ENCODE measurements around the gene TLX2.

Gene TLX2

DNA sequence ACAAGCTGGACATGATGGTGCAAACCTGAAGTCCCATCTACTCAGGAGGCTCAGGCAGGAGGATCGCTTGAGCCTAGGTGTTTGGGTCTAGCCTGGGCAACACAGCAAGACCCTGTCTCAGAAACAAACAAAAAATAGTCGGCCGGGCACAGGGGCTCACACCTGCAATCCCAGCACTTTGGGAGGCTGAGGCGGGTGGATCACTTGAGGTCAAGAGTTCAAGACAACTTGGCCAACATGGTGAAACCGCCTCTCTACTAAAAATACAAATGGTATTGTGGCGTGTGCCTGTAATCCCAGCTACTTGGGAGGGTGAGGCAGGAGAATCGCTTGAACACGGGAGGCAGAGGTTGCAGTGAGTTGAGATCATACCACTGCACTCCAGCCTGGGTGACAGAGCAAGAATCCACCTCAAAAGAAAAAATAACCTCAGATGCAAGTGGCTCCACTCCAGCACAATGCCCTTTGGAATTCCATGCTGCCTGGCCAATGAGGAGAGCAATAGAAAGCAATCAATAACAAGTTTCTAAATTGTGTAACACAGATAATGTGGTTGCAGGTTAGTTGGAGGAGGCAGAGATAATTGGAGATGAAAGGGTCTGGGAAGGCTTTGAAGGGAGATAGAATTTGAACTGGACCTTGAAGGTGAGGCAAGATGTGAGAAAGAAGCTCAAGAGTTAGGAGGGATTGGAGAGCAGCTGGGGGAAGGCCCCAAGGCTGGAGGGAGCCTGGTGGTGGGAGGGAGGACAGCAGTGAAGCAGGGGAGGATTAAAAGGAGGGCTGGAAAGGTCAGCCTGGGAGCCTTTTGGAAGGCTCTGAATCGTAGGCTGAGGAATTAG is 25.4 kb upstream of the TLX2 start:
- Mint-ChIP-seq H3K9me3 (no peaks in the 10 kb centered on the region), H3K4me1 (ENCODE audit: low read depth) (peaks cover 4% of the 10 kb centered on the region), H3K36me3 (ENCODE audit: low read depth) (peaks cover 30% of the 10 kb centered on the region), H3K4me3 (no peak overlapping the region), H3K27ac (peak overlapping the region; percentile 49), H3K27me3 (ENCODE audit: low read depth) (no peaks in the 10 kb centered on the region)

DNA sequence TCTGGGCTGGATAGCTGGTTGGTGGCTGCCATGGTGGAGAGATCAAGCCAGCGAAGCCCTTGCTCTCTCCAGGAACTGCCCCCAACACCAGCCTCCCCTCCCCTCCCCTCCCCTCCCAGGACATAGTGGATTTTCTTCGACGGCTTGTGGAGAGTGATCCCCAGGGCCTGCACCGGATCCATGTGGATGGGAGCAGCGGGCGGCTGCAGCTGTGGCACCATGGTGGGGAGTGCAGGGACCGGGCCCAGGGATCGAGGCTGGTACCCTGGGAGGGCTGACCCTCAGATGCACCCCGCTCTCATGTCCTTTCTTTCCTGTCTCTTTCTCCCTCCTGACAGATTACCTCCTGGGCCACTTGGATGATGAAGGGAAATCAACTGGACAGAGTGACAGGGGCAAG is 24.3 kb upstream of the TLX2 start:
- Mint-ChIP-seq H3K4me3 (no peak overlapping the region), H3K4me1 (ENCODE audit: low read depth) (peaks cover 5% of the 10 kb centered on the region), H3K9me3 (no peaks in the 10 kb centered on the region), H3K36me3 (ENCODE audit: low read depth) (peaks cover 36% of the 10 kb centered on the region), H3K27me3 (ENCODE audit: low read depth) (no peaks in the 10 kb centered on the region), H3K27ac (no peak overlapping the region)

DNA sequence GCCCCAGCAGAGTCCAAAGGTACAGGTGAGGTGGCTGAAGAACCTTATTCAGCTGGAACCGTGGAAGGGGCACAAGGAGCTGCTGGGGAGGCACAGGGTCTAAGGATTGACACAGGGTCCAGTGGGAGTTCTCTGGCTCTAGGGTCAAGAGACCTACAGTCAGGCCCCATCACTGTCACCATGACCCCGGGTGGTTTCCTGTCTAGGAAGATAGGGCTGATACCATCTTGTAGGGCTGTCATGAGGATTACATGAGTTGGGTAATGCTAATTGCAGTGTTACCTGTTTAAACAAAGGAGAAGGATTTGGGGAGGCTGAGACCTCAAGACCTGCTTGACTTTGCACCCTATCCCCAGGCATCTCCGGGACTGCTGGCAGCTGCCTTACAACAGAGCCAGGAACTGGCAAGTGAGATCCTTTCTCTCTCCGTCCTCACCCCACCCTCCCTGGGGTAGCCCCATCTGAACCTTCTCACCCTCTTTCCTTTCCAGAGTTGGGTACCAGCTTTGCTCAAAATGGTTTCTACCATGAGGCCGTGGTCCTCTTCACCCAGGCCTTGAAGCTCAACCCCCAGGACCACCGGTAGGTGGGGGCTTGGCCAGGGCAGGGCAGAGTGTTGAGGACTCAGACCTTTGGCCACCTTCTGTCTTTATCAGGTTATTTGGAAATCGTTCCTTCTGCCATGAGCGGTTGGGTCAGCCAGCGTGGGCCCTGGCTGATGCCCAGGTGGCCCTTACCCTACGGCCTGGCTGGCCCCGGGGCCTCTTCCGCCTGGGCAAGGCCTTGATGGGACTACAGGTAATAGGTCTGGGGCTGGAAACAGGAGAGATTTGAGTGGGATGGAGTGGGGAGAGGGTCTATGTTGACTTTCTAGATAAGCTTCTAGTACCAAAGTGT is 22.4 kb upstream of the TLX2 start:
- H3K9me3 Mint-ChIP-seq = no peaks in the 10 kb centered on the region
- peaks cover 39% of the 10 kb centered on the region for H3K36me3 Mint-ChIP-seq (ENCODE audit: low read depth)
- H3K27me3 Mint-ChIP-seq (ENCODE audit: low read depth) = no peaks in the 10 kb centered on the region
- no peak overlapping the region for H3K4me3 Mint-ChIP-seq
- H3K4me1 Mint-ChIP-seq (ENCODE audit: low read depth) = peaks cover 5% of the 10 kb centered on the region
- no peak overlapping the region for H3K27ac Mint-ChIP-seq

DNA sequence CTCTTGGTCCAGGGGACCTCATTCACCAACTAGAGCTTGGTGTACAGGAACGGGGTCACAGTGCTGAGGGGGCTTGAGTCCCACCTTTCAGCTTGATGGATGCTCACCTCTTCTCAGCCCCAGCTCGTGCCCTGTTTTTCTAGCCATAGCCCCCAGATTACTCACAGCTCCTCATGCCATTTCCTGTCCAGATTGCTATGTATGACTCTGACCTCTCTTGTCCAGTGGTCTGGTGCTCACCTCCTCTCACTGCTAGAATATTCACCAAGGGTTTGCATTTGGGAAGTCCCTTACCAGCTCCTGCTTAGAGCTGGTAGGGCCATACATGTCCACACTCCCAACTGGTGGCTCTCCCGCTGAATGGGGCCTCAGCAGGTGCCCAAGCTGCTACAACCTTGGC is 20.7 kb upstream of the TLX2 start:
- H3K27me3 Mint-ChIP-seq (ENCODE audit: low read depth) = peaks cover 11% of the 10 kb centered on the region
- H3K36me3 Mint-ChIP-seq (ENCODE audit: low read depth) = peaks cover 39% of the 10 kb centered on the region
- peaks cover 10% of the 10 kb centered on the region for H3K4me1 Mint-ChIP-seq (ENCODE audit: low read depth)
- H3K4me3 Mint-ChIP-seq = no peak overlapping the region
- no peaks in the 10 kb centered on the region for H3K9me3 Mint-ChIP-seq
- H3K27ac Mint-ChIP-seq = no peak overlapping the region

DNA sequence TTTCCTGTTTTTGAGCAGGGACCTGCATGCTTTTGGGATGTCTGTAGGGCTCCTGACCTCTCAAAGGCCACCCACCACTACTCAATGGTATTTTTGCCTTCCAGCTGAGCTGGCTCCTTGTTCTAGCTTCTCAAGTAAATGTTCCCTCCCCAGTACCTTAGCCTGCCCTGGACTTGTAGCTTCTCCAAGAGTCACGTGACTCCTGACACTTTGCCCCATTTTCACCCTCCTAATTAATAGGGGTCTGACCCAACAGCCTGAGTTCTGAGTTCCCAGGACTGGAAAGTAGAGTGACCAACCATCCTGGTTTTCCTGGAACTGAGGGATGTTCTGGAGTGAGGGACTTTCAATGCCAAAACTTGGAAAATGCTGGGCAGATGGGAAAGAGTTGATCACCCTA is 18.8 kb upstream of the TLX2 start:
- no peaks in the 10 kb centered on the region for H3K9me3 Mint-ChIP-seq
- H3K4me3 Mint-ChIP-seq = no peak overlapping the region
- no peak overlapping the region for H3K27ac Mint-ChIP-seq
- peaks cover 40% of the 10 kb centered on the region for H3K36me3 Mint-ChIP-seq (ENCODE audit: low read depth)
- peaks cover 27% of the 10 kb centered on the region for H3K27me3 Mint-ChIP-seq (ENCODE audit: low read depth)
- H3K4me1 Mint-ChIP-seq (ENCODE audit: low read depth) = peaks cover 15% of the 10 kb centered on the region

DNA sequence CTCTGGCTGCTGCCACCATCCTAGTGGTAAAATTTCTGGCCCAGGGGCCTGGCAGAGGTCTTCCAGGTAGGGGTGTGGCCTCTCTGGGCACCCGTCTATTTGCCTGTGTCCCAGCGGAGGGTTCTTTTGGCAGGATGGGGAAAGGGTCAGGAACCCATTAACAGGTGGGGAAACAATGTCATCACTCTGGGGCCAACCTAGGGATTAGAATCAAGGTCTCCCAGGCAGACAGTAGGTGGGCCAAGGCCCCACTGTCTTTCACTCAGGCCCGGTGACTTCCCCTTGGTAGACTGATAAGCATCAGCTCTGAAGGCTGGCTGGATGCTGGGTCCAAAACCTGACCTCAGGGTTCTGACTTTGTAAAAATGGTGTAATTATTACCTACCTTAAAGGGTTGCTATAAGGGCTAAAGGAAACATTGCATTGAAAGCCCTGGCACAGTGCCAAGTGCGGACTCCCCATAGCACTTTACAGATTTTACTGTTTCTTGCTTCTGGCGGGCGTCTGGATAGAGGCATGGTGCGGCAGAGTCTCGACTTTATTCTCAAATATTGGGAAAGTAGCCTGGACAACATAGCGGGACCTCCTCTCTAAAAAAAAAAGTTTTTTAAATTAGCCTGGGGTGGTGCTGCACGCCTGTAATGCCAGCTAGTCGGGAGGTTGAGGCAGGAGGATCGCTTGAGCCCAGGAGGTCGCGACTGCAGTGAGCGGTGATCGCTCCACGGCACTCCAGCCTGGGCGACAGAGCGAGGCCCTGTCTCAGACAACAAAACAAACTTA is 17.1 kb upstream of the TLX2 start:
- Mint-ChIP-seq H3K27ac (peak overlapping the region; percentile 26), H3K36me3 (ENCODE audit: low read depth) (peaks cover 30% of the 10 kb centered on the region), H3K27me3 (ENCODE audit: low read depth) (peaks cover 45% of the 10 kb centered on the region), H3K4me3 (peak overlapping the region; percentile 87), H3K9me3 (no peaks in the 10 kb centered on the region), H3K4me1 (ENCODE audit: low read depth) (peaks cover 13% of the 10 kb centered on the region)

DNA sequence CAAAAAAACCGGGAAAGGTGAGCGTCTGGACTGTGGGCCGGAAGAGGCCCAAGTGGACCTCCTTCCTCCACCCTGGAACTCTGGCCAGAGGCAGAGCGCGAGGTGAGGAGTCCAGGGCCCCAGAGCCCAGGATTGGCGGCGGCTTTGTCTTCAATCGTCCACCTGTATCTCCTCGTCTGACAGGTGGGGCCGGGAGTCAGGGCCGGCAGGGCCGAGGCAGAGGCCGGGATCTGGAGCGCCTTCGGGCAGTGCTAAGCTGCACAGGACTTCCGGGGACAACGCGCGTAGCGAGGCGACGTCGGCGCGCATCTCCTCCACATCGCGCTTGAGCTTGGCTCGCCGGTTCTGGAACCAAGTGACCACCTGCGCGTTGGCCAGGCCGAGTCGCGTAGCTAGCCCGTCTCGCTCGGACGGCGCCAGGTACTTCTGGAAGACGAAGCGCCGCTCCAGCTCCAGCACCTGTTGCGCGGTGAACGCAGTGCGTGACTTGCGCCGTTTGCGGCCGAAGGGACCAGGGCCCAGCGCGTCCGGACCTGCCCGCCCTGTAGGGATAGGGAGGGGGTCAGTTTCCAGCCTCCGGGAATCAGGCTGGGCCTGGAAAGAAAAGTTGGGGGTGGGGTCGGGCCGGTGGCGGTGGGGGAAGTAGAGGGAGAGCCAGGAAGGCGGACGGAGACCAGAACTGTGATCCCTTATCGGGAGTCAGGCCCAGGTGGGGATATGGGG is 16.3 kb upstream of the TLX2 start:
- Mint-ChIP-seq H3K36me3 (ENCODE audit: low read depth) (peaks cover 27% of the 10 kb centered on the region), H3K27me3 (ENCODE audit: low read depth) (peaks cover 52% of the 10 kb centered on the region), H3K27ac (peak overlapping the region; percentile 79), H3K4me1 (ENCODE audit: low read depth) (peaks cover 19% of the 10 kb centered on the region), H3K9me3 (no peaks in the 10 kb centered on the region), H3K4me3 (peak overlapping the region; percentile 87)

DNA sequence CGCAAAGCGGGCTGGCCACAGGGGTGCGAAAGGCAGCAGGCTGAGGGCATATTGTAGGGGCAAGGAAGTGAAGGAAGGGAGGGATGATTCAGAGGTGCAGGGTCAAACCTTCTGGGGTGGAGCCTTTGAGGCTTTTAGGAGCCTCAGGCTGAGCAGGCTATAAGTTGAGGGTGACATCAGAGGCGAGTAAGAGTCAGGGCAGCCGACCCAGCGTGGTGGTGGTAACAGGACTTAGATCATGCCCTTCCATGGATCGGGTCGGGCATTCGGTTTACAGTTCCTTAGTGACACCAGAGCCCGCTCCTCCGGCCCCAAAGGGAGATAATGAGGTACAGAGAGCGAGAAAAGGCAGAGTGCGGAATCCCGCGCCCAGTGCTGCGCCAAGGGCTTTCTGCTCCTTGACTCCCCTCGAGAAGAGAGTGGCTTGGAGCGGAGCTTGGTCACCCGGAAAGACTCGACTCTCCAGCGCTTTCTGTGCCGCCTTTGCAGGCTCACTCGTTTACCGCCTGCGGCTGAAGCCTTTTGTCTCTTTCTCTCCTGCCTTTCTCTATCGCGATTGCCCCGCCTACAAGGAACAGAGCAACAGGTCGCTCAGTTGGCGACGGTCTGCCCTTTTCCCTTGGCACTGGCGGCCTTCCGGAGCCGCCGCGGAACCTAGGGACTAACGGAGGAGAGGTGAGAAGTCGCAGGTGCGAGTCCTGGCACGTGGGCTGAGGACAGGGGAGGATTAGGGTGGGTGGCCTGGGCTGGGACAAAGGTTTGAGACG is 15.6 kb upstream of the TLX2 start:
- Mint-ChIP-seq H3K27ac (peak overlapping the region; percentile 80), H3K9me3 (no peaks in the 10 kb centered on the region), H3K27me3 (ENCODE audit: low read depth) (peaks cover 58% of the 10 kb centered on the region), H3K4me3 (peak overlapping the region; percentile 87), H3K36me3 (ENCODE audit: low read depth) (peaks cover 20% of the 10 kb centered on the region), H3K4me1 (ENCODE audit: low read depth) (peaks cover 19% of the 10 kb centered on the region)

DNA sequence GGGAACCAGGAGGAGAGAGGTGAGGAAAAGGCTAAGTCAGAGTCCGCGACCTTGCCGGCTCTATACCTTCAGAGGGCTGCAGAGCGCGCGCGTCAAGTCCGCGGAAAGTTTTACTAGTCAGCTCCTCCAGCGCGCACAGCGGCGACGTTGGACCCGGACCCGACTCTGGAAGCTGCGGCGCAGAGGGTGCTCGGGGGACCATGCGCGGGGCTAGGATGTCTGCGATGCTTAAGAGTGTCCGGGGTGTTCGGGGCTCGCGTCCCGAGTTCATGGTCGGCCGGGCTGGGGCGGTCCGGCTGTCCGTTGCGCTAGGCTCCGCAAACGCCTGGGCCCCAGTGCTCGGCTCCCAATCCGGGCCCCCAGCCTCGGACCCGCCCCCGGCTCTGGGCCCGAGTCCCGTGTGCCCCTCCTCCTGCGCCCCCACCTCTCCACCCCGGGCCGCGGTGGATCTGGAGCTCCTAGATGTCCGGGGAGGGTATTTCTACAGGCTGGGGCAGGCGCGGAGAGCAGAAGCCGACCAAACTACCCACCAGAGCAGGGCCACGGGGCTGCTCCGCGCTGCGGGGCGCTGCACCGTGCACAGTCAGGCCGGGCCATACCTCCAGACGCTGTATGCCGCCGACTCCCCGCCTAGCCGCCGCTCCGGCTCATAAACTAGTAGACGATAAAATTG is 14.8 kb upstream of the TLX2 start, which contains the start of gene LBX2:
LBX2 (minus strand) TSS at position 337 of the 673 bp plus-strand sequence; CDS start at position 271, 66 bp downstream.
- peak within 1 kb of the TSS; percentile 80 for H3K27ac Mint-ChIP-seq
- peak within 1 kb of the TSS; percentile 87 for H3K4me3 Mint-ChIP-seq
- peaks cover 15% of the 10 kb centered on the region for H3K36me3 Mint-ChIP-seq (ENCODE audit: low read depth)
- no peaks in the 10 kb centered on the region for H3K9me3 Mint-ChIP-seq
- H3K4me1 Mint-ChIP-seq (ENCODE audit: low read depth) = peaks cover 19% of the 10 kb centered on the region
- H3K27me3 Mint-ChIP-seq (ENCODE audit: low read depth) = peaks cover 59% of the 10 kb centered on the region

DNA sequence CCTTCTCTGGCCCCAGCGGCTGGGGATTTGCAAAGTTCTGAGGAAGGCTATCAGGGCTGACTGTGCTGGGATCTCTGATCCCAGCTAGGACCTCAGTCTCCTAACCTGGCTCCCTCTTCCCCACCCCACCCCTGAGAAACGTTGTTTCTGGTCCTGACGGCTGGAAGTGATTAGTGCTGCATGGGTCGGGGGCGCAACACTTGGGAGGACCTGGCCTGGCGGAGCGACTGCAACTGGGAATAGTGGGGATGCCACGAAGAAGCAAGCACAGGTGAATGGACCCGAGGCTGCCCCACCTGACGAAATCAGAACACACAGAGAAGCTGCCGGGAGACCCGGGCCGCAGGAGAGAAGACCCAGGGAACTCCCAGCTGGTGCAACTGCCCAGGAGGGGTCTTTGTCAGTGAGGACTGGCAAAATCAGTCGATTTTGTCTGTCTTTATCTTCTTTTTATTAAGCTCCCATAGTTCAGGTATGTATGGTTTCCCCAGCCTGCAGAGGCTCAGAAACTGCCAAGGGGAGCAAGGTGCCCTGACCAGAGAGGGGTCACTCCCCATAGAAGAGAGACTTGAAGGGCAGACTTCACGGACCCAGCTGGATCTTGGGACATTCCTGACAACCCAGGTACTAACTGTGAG is 14.2 kb upstream of the TLX2 start:
- Mint-ChIP-seq H3K4me3 (peak overlapping the region; percentile 25), H3K27me3 (ENCODE audit: low read depth) (peaks cover 62% of the 10 kb centered on the region), H3K9me3 (no peaks in the 10 kb centered on the region), H3K36me3 (ENCODE audit: low read depth) (peaks cover 20% of the 10 kb centered on the region), H3K4me1 (ENCODE audit: low read depth) (peaks cover 26% of the 10 kb centered on the region), H3K27ac (no peak overlapping the region)

DNA sequence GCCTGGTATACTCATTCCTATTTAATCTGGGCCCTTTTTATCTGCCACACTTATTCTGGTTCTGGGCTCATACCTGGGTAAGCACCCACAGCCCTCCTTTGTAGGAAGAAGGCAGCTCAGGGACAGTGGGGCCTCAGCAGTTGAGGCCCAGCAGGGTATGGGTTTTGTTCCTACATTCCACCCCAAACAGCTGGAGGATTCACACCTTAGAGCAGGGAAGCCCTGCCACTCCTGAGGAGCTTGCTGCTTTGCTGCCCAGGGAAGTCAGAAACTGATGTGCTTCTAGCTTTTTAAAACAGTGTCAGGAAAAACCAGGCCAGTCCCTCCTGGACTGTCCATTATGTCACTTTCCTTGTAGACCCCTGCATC is 13.7 kb upstream of the TLX2 start:
- Mint-ChIP-seq H3K9me3 (no peaks in the 10 kb centered on the region), H3K4me1 (ENCODE audit: low read depth) (peaks cover 31% of the 10 kb centered on the region), H3K4me3 (no peak overlapping the region), H3K27me3 (ENCODE audit: low read depth) (peaks cover 62% of the 10 kb centered on the region), H3K36me3 (ENCODE audit: low read depth) (peaks cover 24% of the 10 kb centered on the region), H3K27ac (no peak overlapping the region)

DNA sequence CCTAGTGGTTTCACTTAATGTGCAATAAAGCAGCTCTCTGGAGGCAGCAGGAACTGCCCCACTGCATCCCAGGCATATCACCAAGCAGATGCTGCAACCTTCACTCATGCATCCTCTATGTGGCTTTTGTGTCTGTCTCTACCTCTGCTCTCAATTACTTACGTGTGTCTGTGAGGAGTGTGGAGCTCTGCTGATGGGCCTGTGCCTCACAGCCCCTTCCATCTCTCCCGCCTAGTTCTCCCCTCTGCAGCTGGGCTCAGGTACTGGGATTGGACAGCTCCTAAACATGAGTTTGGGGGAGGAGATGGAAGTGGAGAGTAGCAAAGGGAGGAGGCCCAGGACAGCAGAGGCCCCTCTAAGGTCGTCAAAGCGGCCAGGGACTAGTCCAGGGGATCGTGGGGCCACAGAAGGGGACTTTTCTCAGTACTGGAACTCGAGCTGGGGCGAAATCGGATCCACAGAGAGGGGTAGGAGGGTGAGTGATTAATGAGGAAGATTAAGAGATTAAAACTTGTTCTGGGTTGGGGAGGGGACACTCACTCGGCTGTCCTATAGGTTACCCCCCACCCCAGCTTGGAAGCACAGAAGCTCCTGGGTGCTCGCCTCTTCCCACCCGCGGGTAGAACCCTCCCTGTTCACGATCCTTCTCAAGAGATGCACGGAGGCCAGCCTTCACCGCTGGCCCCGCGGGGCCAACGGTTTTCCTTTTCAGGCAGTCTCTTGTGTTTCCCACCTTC is 12.7 kb upstream of the TLX2 start:
- H3K4me3 Mint-ChIP-seq = peak overlapping the region; percentile 48
- H3K27ac Mint-ChIP-seq = no peak overlapping the region

More for the DNA sequence above, 12.7 kb upstream of the TLX2 start:
- Mint-ChIP-seq H3K4me1 (ENCODE audit: low read depth) (peaks cover 36% of the 10 kb centered on the region), H3K27me3 (ENCODE audit: low read depth) (peaks cover 62% of the 10 kb centered on the region), H3K36me3 (ENCODE audit: low read depth) (peaks cover 23% of the 10 kb centered on the region), H3K9me3 (no peaks in the 10 kb centered on the region)
